Measurements from ENCODE around the gene MSMP. TPM values are rescaled to one million over a fixed set of nuclear protein-coding genes. Genes with fewer than 3 reads are reported as not detected.

The MSMP gene
- total RNA-seq, 4 donors from 2014 or later, result not detected

DNA sequence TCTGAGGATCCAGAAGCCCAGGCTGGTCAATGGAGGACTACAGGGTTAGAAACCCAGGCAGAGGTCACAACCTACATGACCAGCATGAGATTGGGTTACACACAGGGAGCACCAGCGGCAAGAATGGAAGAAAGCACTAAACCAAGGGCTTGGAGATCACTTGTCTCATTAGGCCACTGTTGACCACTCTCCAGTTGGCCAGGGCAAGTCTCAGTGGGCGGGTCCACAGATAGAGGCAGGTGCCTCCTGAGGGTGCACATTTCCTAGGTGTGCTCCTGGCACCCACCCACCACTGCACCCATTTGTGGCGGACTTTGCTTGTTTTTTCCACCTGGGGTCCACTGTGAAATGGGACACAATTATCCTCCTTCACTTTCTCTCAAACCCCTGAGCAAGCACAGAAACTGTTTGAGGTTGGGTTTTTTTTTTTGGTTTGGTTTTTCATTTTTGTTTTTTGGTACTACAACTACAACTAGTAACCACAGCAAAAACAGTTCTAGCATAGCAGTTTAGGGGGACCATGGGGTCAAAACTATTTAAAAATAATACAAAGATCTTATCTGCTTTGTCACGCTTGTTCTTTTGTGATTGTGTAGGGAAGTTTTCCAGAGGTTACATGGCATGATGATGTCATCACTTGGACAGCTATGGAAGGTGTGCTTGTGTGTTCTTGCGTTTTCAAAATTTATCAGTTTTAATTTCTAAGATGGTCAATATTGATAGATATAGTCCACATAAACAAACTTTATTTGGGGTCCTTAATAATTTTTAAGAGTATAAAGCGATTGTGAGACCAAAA, 43.4 kb upstream of the MSMP start:
- DNase-seq, result no peak
- in situ Hi-C loops (cut with MboI; ENCODE audit: low pct_ligation_motif_present in 1 of 4, low pct_unique_long_range_greater_than_20kb in 1 of 4, low sequenced_read_pairs in 3 of 4) (loop anchor here in 2 of 4 donors (10.0 kb wide), 2 partner anchors 87 to 97 kb away; no protein-coding TSS in a partner anchor), intact Hi-C loops (cut with DNase I; ENCODE audit: low total_unique reads) (no loop called here)
- TF ChIP-seq, protein P1, sequence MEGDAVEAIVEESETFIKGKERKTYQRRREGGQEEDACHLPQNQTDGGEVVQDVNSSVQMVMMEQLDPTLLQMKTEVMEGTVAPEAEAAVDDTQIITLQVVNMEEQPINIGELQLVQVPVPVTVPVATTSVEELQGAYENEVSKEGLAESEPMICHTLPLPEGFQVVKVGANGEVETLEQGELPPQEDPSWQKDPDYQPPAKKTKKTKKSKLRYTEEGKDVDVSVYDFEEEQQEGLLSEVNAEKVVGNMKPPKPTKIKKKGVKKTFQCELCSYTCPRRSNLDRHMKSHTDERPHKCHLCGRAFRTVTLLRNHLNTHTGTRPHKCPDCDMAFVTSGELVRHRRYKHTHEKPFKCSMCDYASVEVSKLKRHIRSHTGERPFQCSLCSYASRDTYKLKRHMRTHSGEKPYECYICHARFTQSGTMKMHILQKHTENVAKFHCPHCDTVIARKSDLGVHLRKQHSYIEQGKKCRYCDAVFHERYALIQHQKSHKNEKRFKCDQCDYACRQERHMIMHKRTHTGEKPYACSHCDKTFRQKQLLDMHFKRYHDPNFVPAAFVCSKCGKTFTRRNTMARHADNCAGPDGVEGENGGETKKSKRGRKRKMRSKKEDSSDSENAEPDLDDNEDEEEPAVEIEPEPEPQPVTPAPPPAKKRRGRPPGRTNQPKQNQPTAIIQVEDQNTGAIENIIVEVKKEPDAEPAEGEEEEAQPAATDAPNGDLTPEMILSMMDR (IDR thresholded peaks at IDR 0.05), result no peak
- TF ChIP-seq EP300 (IDR thresholded peaks at IDR 0.05; ENCODE audit: low read depth) (no peak), POLR2AphosphoS5 (IDR thresholded peaks at IDR 0.05) (no peak), POLR2A (IDR thresholded peaks at IDR 0.05) (no peak)
- Histone ChIP-seq H3K9me3 (no peaks in the 10 kb centered on the region), H3K36me3 (no peaks in the 10 kb centered on the region), H3K4me1 (peaks cover 0 to 23% (median 3%) of the 10 kb centered on the region in 4 donors), H3K27me3 (no peaks in the 10 kb centered on the region), H3K27ac (no peak overlapping the region), H3K4me3 (no peak overlapping the region)
- 77 to 88% methylated on average over 3 to 6 of the region's 6 CpGs for WGBS, 2 donors (ENCODE audit: low coverage in 1 of 2)

DNA sequence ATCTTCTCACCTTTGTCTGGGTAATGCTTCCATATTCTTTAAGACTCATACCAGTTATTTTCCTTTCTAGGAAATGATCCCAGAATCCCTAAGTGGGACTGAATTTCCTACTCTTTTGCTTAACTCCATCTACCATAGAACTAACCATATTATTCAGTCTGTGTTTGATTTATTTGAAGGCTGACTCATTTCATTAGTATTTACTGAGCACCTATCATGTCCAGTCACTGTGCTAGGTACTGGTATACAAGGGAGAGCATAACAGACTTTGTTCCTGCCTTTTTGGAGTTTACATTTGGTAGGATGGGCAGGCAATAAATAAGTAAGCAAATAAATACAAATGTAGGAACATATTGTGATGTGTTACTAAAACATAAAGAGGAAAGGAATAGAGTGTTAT, 41.6 kb upstream of the MSMP start:
- TF ChIP-seq, protein P1 (IDR thresholded peaks at IDR 0.05), result no peak
- TF ChIP-seq POLR2A (IDR thresholded peaks at IDR 0.05) (no peak), EP300 (IDR thresholded peaks at IDR 0.05; ENCODE audit: low read depth) (no peak), POLR2AphosphoS5 (IDR thresholded peaks at IDR 0.05) (no peak)
- DNase-seq, result no peak
- Histone ChIP-seq H3K36me3 (no peaks in the 10 kb centered on the region), H3K4me1 (peaks cover 0 to 32% (median 9%) of the 10 kb centered on the region in 4 donors), H3K4me3 (no peak overlapping the region), H3K27me3 (no peaks in the 10 kb centered on the region), H3K9me3 (no peaks in the 10 kb centered on the region), H3K27ac (no peak overlapping the region)
- in situ Hi-C loops (cut with MboI; ENCODE audit: low pct_ligation_motif_present in 1 of 4, low pct_unique_long_range_greater_than_20kb in 1 of 4, low sequenced_read_pairs in 3 of 4), result loop anchor here in 2 of 4 donors (10.0 kb wide), 2 partner anchors 89 to 99 kb away; no protein-coding TSS in a partner anchor
- intact Hi-C loops (cut with DNase I; ENCODE audit: low total_unique reads), result no loop called here

DNA sequence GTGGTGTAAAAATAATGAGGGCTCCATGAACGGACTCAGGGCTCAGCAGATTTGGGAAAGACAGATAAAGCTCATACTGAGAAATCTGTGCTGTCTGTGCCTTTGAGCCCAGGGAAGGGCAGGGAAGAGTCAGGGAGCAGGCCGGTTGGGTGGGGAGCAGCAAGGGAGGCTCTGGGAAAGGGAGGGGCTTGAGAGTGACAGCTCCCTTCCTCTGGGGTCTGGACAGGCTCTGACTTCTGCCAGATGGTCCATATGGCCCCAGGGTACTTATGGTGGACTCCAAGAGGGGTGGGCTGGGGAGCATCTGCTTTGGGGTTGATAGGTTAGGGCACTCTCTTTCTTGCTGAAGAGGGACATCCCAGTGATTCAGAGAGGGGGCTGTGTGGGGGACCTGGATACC, 39.4 kb upstream of the MSMP start:
- in situ Hi-C loops (cut with MboI; ENCODE audit: low pct_ligation_motif_present in 1 of 4, low pct_unique_long_range_greater_than_20kb in 1 of 4, low sequenced_read_pairs in 3 of 4) (loop anchor here in 2 of 4 donors (10.0 kb wide), 2 partner anchors 91 to 101 kb away; no protein-coding TSS in a partner anchor), intact Hi-C loops (cut with DNase I; ENCODE audit: low total_unique reads) (no loop called here)
- H3K4me3 ChIP-seq, result no peak overlapping the region
- H3K4me1 ChIP-seq, result peaks cover 0 to 36% (median 12%) of the 10 kb centered on the region in 4 donors
- H3K27ac ChIP-seq, result peak overlapping the region in 1 of 4 donors; percentile 27
- no peaks in the 10 kb centered on the region for H3K27me3 ChIP-seq
- H3K36me3 ChIP-seq, result no peaks in the 10 kb centered on the region
- TF ChIP-seq POLR2AphosphoS5 (IDR thresholded peaks at IDR 0.05), result no peak
- TF ChIP-seq POLR2A (IDR thresholded peaks at IDR 0.05), result no peak
- no peak for TF ChIP-seq EP300 (IDR thresholded peaks at IDR 0.05; ENCODE audit: low read depth)
- TF ChIP-seq, protein P1 (IDR thresholded peaks at IDR 0.05), result no peak
- WGBS, 2 donors (ENCODE audit: low coverage in 1 of 2), result 65 to 86% methylated on average over 1 to 2 of the region's 2 CpGs
- no peak for DNase-seq
- no peaks in the 10 kb centered on the region for H3K9me3 ChIP-seq

DNA sequence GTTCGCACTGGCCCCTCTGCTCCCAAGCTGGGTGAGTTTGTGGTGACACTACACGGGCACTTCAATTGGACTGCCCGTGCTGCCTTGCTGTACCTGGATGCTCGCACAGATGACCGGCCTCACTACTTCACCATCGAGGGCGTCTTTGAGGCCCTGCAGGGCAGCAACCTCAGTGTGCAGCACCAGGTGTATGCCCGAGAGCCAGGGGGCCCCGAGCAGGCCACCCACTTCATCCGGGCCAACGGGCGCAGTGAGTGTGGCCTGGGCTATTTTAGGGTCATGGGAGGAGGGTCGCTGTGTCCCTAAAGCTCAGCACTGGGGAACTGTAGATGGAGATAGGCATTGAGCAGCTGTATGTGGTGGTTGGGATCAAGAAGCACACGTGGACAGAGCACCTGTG, 38.8 kb upstream of the MSMP start:
- DNase-seq, result no peak
- in situ Hi-C loops (cut with MboI; ENCODE audit: low pct_ligation_motif_present in 1 of 4, low pct_unique_long_range_greater_than_20kb in 1 of 4, low sequenced_read_pairs in 3 of 4), result loop anchor here in 2 of 4 donors (10.0 kb wide), 2 partner anchors 92 to 102 kb away; no protein-coding TSS in a partner anchor
- Histone ChIP-seq H3K4me3 (no peak overlapping the region), H3K27ac (no peak overlapping the region), H3K4me1 (peaks cover 0 to 36% (median 12%) of the 10 kb centered on the region in 4 donors), H3K9me3 (no peaks in the 10 kb centered on the region), H3K36me3 (no peaks in the 10 kb centered on the region), H3K27me3 (no peaks in the 10 kb centered on the region)
- intact Hi-C loops (cut with DNase I; ENCODE audit: low total_unique reads), result no loop called here
- 91% methylated on average over 14 of the region's 14 CpGs; no CpG with 5 or more reads in 1 of the 2 donors for WGBS, 2 donors (ENCODE audit: low coverage in 1 of 2)
- TF ChIP-seq POLR2A (IDR thresholded peaks at IDR 0.05) (no peak), POLR2AphosphoS5 (IDR thresholded peaks at IDR 0.05) (no peak), EP300 (IDR thresholded peaks at IDR 0.05; ENCODE audit: low read depth) (no peak)
- TF ChIP-seq, protein P1 (IDR thresholded peaks at IDR 0.05), result no peak
